A549 (cell line): ENCODE measurements around the gene ZRANB1.

Experiments
- HOXB13 ChIP-seq: fragments of 250-450 bp; sonication (Bioruptor Pico); IDR thresholded peaks from 2 replicates; pipeline ENCODE4 v1.5.0; 2020; ENCODE audit warnings: low read depth, mild to moderate bottlenecking, moderate library complexity
- NR3C1 ChIP-seq: fragments of >200 bp; sonication (Bioruptor Twin); formaldehyde crosslinking; IDR thresholded peaks from 3 replicates; pipeline ENCODE4 v1.6.1; 2017
- POLR2A ChIP-seq: IDR thresholded peaks from 2 replicates; pipeline ENCODE4 v1.6.1; 2012; ENCODE audit warnings: mild to moderate bottlenecking, low read length
- RAD21 ChIP-seq, 2 experiments: fragments of >200 bp in 1 of 2; sonication (Bioruptor Twin) in 1 of 2; formaldehyde crosslinking in 1 of 2; IDR thresholded peaks in 1 of 2; conservative IDR thresholded peaks in 1 of 2; 2 replicates in 1 of 2; 3 replicates in 1 of 2; pipeline ENCODE4 v1.6.1; 2012 to 2018; ENCODE audit warnings: inconsistent platforms in 1 of 2
- TF ChIP-seq, protein P1 (sequence below): fragments of >200 bp; sonication (Bioruptor Twin); formaldehyde crosslinking; IDR thresholded peaks from 3 replicates; pipeline ENCODE4 v1.5.1; 2016
- TF ChIP-seq, protein P2 (sequence below): fragments of 250-450 bp; sonication (Bioruptor Pico); IDR thresholded peaks from 2 replicates; pipeline ENCODE4 v1.5.0; 2020; ENCODE audit warnings: low read depth, mild to moderate bottlenecking, moderate library complexity
- TF ChIP-seq, protein P3 (sequence below): IDR thresholded peaks from 2 replicates; pipeline ENCODE4 v1.6.1; 2012

DNA sequence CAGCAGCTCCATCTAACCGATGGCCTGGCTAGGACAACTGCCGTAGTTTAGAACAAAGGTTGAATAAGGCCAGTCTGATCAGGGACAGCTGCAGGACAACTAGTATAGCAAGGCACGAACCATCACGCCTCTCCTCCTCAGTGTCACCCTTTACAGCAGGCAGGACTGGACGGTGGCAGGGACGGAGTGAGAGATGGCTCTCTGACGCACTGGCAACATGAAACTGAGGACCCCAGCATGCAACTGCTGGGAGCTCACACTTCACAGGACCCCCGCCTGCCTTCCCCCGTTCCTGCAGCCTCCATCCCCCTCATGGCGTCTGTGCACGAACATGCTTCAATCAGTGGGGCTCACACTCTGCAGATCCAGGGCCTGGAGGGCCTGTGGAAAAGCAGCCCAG lies 53.7 kb downstream of the ZRANB1 start:
- TF ChIP-seq, protein P1, sequence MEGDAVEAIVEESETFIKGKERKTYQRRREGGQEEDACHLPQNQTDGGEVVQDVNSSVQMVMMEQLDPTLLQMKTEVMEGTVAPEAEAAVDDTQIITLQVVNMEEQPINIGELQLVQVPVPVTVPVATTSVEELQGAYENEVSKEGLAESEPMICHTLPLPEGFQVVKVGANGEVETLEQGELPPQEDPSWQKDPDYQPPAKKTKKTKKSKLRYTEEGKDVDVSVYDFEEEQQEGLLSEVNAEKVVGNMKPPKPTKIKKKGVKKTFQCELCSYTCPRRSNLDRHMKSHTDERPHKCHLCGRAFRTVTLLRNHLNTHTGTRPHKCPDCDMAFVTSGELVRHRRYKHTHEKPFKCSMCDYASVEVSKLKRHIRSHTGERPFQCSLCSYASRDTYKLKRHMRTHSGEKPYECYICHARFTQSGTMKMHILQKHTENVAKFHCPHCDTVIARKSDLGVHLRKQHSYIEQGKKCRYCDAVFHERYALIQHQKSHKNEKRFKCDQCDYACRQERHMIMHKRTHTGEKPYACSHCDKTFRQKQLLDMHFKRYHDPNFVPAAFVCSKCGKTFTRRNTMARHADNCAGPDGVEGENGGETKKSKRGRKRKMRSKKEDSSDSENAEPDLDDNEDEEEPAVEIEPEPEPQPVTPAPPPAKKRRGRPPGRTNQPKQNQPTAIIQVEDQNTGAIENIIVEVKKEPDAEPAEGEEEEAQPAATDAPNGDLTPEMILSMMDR, result no peak
- TF ChIP-seq HOXB13 (CRISPR knock-in tag), result no peak
- TF ChIP-seq, protein P2, sequence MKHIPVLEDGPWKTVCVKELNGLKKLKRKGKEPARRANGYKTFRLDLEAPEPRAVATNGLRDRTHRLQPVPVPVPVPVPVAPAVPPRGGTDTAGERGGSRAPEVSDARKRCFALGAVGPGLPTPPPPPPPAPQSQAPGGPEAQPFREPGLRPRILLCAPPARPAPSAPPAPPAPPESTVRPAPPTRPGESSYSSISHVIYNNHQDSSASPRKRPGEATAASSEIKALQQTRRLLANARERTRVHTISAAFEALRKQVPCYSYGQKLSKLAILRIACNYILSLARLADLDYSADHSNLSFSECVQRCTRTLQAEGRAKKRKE, result no peak
- TF ChIP-seq POLR2A, result no peak
- TF ChIP-seq, protein P3, sequence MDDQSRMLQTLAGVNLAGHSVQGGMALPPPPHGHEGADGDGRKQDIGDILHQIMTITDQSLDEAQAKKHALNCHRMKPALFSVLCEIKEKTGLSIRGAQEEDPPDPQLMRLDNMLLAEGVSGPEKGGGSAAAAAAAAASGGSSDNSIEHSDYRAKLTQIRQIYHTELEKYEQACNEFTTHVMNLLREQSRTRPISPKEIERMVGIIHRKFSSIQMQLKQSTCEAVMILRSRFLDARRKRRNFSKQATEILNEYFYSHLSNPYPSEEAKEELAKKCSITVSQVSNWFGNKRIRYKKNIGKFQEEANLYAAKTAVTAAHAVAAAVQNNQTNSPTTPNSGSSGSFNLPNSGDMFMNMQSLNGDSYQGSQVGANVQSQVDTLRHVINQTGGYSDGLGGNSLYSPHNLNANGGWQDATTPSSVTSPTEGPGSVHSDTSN, result no peak
- no peak for TF ChIP-seq NR3C1
- no peak for TF ChIP-seq RAD21 (conservative IDR thresholded peaks at IDR 0.05 in 1 of 2, IDR thresholded peaks at IDR 0.05 in 1 of 2)
